Panc1 (cell line): ENCODE data around the gene CYS1.

Source experiments
- TF ChIP-seq, protein P1 (sequence below): fragments of 450-650 bp; IDR thresholded peaks from 2 replicates; pipeline ENCODE4 v1.5.1; 2017; ENCODE audit warnings: mild to moderate bottlenecking
- TF ChIP-seq, protein P2 (sequence below), 2 experiments: IDR thresholded peaks; 2 replicates each; pipeline ENCODE4 v1.6.1; 2011 to 2012; ENCODE audit warnings: low read depth in 2 of 2, control low read depth in 1 of 2, low read length in 1 of 2, mild to moderate bottlenecking in 1 of 2, moderate library complexity in 1 of 2; ENCODE audit not compliant: insufficient read depth in 1 of 2

DNA sequence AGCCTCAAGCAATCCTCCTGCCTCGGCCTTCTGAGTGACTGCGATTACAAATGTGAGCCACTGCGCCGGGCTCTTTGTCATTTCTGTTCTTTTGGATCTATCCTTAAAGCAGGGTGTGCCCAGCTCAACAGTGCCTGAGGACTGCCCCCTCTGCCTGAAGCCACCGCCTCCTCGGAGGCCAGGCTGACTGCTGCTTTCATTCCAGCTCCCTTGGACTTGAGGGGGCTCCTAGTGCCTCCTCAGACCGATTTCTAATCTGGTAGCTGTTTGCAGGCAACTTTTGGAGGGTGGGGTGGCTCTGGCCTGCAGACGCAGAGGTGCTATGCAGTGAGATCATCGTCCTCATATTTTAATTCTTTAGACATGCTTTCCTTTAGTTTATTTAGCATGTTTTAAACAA is 72.8 kb downstream of the CYS1 start:
- TF ChIP-seq, protein P1, sequence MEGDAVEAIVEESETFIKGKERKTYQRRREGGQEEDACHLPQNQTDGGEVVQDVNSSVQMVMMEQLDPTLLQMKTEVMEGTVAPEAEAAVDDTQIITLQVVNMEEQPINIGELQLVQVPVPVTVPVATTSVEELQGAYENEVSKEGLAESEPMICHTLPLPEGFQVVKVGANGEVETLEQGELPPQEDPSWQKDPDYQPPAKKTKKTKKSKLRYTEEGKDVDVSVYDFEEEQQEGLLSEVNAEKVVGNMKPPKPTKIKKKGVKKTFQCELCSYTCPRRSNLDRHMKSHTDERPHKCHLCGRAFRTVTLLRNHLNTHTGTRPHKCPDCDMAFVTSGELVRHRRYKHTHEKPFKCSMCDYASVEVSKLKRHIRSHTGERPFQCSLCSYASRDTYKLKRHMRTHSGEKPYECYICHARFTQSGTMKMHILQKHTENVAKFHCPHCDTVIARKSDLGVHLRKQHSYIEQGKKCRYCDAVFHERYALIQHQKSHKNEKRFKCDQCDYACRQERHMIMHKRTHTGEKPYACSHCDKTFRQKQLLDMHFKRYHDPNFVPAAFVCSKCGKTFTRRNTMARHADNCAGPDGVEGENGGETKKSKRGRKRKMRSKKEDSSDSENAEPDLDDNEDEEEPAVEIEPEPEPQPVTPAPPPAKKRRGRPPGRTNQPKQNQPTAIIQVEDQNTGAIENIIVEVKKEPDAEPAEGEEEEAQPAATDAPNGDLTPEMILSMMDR: no peak
- TF ChIP-seq, protein P2, sequence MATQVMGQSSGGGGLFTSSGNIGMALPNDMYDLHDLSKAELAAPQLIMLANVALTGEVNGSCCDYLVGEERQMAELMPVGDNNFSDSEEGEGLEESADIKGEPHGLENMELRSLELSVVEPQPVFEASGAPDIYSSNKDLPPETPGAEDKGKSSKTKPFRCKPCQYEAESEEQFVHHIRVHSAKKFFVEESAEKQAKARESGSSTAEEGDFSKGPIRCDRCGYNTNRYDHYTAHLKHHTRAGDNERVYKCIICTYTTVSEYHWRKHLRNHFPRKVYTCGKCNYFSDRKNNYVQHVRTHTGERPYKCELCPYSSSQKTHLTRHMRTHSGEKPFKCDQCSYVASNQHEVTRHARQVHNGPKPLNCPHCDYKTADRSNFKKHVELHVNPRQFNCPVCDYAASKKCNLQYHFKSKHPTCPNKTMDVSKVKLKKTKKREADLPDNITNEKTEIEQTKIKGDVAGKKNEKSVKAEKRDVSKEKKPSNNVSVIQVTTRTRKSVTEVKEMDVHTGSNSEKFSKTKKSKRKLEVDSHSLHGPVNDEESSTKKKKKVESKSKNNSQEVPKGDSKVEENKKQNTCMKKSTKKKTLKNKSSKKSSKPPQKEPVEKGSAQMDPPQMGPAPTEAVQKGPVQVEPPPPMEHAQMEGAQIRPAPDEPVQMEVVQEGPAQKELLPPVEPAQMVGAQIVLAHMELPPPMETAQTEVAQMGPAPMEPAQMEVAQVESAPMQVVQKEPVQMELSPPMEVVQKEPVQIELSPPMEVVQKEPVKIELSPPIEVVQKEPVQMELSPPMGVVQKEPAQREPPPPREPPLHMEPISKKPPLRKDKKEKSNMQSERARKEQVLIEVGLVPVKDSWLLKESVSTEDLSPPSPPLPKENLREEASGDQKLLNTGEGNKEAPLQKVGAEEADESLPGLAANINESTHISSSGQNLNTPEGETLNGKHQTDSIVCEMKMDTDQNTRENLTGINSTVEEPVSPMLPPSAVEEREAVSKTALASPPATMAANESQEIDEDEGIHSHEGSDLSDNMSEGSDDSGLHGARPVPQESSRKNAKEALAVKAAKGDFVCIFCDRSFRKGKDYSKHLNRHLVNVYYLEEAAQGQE (IDR thresholded peaks at IDR 0.05; ENCODE audit: insufficient read depth in 1 of 2, low read depth in 2 of 2, low read length in 1 of 2): no peak
